Glomerular visceral epithelial cell (primary cell): Measurements from ENCODE around the gene MCOLN1.
A peak's percentile ranks its signal among the peaks of the same experiment; 100 is the strongest.

ENCODE experiments used
- DNase-seq: peaks from one replicate; pipeline ENCODE4 v3.0.0-alpha.2; 2016; ENCODE audit errors: extremely low spot score

Gene MCOLN1

DNA sequence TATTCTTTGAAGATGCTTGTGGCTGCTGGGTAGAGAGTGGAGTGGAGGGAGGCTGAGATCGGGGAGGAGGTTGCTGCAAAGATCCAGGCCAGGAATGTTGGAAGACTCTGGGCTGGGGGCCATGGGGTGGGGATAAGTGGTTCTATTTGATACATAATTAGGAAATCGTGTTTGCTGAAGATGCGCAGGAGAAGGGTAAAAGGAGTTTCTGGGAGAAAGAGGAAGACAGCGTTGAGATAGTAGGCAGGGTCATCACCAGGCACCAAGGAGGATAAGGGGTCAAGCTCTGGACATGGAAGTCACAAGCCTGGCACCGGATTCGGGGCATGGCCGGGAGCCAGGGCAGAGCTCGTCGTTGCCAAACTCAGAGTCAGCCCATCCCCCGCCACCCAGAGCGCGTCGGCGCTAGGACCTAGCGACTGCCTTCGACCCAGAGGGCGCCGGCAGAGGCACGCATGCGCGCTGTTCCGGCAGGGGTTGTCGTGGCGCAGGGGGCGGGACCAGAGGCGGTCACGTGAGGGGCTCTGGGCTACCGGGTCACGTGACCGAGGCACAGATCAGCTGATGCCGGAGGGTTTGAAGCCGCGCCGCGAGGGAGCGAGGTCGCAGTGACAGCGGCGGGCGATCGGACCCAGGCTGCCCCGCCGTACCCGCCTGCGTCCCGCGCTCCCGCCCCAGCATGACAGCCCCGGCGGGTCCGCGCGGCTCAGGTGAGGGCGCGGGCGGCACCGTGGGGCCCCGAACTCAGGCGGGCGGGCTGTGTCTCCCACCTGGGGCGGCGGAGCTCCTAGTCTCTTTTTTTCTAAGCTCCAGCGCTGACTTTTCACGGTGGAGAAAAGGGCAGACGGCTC, at the start of gene MCOLN1:
TSS of gene MCOLN1 (plus strand) at position 553 of the 851 bp plus-strand sequence. CDS start at position 680, 127 bp downstream.
- DNase-seq: peak; percentile 98

DNA sequence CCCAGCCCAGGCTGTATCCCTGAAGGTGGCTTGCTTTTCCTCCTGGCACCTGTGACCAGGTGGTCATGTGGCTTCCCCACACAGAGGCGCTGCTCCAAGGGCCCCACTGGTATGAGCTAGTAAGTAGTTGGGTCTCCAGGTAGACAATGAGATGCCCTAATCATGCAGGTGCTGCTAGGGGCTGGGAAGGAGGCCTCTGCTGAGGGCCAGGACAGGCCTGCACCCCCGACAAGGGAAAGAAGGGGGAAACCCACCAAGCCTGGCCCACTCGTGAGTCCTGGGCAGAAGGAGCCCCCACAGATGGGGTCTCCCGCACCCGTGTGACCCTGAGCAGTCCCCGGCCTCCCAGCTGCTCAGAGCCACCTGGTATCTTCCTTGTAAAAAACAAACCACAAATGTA, 46.8 kb upstream of the MCOLN1 start:
- no peak for DNase-seq

DNA sequence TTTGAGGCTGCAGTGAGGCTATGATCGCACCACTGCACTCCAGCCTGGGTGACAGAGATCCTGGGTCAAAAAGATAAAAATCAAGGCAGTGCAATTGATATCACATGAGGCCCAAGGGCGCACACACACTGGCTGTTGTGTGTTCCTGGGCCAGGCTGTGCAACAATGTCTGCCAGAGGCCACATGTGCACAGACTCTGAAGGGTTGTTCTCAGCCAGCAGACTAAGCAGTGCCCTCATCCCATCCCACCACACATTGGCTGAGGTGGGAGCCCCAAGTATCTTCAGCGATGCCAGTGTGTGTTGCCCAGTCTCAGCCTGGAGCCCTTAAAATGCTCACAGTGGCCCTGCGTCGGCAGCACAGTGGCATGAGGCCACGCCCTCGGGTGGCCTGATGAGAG, 46.2 kb upstream of the MCOLN1 start:
- no peak for DNase-seq

DNA sequence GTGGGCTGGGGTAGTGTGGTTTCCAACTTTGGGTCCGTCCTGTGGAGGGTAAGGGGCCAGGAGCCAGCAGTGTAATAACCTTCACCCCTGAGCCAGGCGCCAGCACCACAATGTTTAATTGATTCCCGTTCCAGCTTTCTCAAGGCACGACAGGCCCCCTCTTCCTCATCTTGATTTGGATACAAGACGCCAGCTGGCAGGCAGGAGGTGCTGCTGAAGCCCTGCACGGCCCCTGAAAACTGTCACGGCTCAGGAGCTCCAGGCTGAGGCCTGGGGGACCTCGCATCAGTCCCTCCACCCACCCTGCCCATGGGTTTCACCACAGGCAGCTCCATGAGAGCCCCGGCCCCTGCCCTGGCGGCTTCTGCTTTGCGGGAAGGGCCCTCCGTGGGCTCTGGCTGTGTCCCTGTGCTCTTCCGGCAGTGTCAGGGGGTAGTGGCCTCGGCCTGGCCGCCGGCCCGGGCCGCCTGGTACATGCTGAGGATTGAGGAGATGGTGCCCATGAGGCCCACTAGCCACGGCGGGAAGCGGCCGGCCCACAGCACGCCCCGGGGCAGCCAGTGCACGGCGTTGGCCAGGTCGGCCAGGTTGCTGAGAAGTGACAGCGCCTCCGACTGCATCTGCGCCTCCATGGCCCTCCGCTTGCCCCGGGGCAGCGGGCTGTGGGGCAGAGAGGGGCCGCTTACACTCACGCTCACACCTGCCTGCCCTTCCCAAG, 45.5 kb upstream of the MCOLN1 start:
- DNase-seq: no peak

DNA sequence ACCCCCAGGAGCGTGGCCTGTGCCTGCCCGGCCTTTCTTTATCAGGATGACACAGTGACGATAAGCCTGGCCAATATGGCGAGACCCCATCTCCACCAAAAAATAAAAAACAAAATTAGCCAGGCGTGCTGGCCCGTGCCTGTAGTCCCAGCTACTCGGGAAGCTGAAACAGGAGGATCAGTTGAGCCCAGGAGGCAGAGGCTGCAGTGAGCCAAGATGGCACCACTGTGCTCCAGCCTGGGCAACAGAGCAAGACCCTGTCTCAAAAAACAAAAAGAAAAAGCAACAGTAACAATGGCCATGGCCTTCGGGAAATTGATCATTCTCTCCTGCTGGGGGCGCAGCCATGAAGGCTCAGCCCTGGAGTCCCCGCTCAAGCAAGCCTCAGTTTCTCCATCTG, 44.7 kb upstream of the MCOLN1 start:
- no peak for DNase-seq

DNA sequence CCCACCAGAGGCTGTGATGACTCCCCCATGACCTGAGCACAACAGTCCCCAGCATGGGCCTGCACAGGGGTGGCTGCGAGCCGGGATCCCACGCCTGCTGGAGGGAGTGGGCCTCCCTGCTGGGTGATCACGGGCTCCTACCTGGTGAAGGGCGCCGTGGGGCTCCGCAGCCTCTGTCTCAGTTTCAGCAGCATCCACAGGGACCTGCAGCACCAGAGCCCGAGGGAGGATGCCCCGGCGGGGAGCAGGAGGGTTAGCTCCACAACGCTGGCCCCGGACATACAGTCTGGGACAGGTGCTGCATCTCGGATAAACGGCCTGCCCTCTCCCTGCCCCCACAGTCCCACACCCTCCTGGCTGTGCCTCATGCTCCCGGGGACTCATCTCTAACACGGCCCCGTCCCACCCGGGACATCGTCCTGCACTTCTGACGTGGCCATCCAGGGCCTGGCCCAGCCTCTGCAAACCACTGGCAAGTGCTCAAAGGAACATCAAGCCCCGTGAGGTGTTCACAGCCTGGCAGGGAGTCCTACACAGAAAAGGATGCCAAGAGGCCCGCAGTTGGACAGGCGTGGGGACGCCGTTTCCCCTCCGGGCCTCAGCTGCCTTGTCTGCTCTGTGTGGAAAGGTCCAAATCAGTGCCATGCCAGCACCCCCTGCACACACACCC, 44.1 kb upstream of the MCOLN1 start:
- DNase-seq: no peak

DNA sequence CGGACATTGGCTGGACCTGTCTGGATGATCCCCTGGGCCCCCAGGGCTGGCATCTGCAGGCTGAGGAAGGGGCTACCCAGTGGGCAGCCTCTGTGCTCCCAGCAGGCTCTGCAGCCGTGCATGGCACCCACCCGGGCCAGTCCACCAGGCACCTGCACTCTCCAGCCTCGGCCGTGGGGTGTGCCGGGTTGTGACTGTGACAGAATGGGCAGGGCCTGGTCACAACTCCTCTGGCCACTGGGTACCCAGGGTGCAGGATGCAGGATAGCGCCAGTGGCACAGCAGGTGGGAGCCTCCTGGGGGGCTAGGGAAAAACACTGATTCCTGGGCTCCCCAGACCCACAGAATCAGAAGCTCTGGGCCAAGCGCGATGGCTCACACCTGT, 43.6 kb upstream of the MCOLN1 start:
- DNase-seq: no peak

DNA sequence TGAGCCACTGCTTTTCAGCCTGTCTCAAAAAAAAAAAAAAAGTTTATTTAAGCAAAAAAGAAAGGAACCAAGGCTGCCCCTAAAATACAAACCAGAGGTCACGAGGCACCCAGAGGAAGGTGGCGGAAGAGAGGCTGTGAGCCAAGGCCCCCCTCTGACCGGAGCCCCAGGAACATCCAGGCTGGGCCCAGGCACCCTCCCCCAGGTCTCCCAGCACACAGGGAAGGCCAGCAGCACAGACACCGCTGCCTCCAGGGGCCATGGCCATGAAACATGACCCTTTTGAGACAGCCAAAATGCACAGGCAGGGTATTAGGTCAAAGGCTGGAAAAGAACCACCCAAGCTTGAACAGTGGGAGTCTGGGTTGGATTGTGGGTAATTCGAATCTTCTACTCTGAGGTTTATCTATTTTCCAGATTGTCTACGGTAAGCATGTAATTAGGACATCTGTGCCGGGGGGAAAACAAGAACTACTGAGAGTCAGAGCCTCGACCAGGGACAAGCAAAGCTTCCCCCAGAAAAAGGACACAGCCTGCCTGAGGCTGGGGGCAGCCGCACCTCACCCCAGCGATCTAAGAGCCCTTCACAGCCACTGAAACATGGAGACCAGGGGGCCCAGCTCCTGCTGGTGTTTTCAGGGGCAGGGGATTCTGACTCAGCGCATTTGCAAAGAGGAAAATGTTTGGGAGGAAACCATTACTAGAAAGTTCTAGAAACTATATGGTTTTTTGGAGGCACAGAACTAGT, 42.0 kb upstream of the MCOLN1 start:
- no peak for DNase-seq

DNA sequence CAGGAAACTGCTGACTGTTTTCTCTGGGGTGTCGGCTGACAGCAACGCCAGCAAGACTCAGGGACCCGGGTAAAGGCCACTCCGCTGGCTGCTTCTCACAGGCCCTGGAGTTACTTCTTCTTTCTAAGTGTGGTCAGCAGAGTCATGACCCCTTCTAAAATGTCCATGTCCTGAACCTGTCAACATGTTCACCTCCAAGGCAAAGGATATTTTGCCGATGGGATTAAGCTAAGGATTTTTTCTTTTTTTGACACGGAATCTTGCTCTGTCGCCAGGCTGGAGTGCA, 41.5 kb upstream of the MCOLN1 start:
- no peak for DNase-seq

DNA sequence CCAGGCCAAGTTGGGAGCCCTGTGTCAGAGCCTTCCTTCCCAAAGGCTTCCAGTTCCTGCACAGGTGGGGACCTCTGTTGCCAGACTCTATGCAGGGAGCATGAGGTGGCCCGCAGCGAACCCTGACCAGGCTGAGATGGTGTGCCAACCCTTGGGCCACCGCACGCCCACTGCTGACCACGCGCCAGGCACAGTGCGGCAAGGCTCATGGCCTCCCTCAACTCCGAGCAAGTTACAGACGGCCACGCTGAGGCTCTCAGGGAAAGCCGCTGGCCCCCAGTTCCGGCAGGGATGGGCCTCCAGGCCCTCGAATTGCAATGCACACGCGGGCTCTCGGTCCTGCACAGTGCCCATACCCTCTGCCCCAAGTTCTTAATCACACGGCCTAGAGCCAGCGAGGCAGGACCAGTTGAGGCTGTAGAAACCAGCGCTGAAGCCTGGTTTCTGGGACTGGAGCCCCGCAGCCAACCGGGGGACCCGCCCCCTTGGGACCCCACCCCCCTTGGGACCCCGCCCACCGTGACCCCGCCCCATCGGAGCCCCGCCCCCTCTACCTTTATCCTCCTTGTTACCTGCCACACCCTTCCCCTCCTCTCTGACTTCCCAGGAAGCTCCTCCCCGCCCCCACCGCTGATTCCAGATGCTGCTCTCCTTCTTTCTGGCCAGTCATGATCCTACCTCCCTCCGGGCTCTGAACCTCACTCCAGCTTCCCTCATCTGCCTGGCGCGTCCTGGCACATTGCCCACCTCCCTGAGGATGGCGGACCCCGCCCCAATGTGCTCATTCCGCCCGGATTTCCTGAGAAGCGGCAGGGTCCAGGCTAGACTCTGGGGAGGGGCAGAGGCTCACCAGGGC, 39.6 kb upstream of the MCOLN1 start:
- no peak for DNase-seq

DNA sequence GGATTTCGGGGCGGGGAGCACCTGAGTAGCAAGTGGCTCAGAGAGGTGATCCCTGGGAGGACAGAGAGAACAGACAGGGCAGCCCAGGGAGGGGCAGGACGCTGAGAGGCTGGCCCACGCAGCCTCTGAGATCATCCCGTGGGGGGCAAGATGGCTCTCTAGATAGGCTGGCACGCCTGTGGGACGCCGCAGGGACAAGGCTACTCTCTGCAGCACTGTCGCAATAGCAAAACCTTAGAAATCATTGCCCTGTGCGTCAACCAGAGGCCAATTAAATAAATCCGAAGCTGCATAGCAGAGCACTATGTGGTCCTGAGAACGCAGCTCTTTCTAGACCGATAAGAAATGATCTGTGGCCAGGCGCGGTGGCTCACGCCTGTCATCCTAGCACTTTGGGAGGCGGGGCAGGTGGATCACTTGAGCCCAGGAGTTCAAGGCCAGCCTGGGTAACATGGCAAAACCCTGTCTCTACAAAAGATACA, 38.7 kb upstream of the MCOLN1 start:
- DNase-seq: no peak

DNA sequence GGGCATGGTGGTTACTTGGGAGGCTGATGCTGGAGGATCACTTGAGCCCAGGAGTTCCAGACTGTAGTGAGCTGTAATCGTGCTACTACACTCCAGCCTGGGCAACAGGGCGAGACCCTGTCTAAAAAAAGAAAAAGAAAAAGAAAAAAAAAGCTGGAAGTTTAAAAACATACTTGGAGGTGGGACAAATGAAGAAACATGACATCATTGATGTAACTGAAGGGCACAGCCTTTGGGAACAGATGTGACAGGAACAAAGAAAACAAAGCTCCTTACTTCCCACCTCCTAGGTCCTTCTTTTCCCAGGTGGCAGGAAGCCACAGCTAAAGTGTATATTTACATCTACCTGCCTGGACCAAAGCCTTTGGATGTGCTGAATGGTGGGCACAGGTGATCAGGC, 35.5 kb upstream of the MCOLN1 start:
- DNase-seq: no peak

DNA sequence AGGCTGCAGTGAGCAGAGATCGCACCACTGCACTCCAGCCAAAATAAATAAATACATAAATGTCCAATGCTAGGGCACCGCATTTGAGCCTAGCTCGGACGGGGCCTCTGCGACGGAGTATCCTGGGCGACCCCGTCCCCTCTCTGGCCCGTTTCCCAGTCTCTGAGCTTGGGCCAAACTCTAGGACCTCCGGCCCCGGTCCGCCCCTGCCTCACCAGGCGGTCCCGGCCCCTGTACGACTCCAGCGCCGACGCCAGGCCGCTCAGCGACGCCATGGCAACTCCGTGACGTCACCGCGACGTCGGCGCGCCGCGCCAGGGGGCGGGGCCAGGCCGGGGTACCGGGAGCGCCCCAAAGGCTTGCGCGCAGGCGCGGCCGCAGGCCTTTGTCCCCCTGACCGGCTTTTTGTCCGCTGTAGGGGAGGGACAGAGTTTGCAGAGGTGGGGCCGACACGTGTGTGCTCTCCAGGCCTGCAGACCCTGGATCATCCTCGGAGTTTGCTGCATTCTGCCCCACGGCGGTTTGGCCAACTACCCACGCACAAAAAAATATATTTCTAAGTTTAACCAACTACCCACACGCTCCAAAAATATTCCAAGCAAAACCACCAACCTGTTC, 33.6 kb upstream of the MCOLN1 start, which contains the start of gene PEX11G:
TSS of gene PEX11G (minus strand) at position 300 of the 618 bp plus-strand sequence. CDS start at position 275, 25 bp downstream.
- DNase-seq: peak; percentile 81

DNA sequence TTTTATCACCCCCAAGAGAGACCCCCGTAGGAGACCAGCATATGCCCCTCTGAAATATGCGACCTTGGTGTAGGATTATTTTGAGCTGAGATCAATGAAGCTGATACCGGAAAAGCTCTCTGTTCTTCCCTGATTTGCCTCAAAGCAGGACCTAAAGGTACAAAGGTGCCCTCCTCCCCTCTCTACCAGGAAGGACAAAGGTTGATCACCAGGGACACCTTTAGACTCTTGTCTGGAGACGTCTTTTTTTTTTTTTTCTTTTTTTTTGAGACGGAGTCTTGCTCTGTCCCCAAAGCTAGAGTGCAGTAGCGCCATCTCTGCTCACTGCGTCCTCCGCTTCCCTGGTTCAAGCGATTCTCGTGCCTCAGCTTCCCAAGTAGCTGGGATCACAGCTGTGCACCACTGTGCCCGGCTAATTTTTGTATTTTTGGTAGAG, 32.8 kb upstream of the MCOLN1 start:
- DNase-seq: no peak

DNA sequence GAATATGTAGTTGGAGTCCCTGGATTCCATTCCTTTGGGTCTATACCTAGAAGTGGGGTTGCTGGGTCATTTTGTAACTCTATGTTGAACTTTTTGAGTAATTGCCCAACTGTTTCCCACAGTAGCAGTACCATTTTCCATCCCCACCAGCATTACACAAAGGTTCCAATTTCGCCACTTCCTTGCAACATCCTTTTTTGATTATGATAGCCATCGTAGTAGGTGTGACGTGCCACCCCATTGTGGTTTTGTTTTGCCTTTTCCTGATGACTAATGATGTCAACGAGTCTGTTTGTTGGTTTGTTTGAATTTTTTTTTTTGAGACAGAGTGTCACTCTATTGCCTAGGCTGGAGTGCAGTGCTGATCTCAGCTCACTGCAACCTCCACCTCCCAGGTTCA, 30.3 kb upstream of the MCOLN1 start:
- DNase-seq: no peak

DNA sequence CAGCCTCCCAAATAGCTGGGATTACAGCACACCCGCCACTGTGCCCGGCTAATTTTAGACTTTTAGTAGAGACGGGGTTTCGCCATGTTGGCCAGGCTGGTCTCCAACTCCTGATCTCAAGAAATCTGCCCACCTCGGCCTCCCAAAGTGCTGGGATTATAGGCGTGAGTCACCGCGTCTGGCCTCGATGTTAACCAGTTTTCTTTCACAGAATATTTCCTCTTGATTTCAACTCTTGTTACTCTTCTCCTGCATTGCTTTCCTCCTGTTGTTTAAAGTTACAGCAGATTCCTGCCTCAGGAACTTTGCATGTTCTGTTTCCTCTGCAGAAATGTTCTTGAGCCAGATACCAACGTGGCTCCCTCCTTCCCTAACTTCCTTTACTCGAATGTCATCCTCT, 29.9 kb upstream of the MCOLN1 start:
- DNase-seq: no peak

DNA sequence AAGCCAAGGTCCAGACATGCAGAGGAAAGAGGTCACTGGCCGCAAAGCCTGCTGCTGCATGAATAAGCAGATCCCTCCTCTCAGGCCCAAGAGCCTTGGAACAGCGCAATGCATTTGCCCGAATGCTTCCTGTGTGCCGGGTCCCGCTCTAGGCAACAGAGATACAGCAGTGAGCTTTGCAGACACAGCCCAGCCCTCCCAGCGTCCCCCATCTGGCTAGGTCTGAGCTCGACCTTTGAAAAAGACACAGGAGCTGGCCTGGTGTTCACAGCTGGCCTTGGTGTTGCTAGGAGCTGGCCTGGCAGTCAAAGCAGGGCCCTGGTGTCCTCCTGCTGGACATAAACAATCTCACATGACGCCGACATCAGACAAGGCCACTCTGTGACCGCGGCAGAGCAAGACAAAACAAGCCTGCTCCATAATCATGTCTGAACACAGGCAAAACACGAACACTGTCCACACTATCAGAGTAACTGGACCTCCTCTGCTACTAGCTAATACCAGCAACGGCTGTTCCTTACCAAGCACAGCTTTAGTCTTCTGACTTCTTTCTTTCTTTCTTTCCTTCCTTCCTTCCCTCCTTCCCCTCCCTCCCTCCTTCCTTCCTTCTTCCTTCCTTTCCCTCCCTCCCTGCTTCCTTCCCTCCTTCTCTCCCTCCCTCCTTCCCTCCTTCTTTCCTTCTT, 27.9 kb upstream of the MCOLN1 start:
- peak; percentile 15 for DNase-seq

DNA sequence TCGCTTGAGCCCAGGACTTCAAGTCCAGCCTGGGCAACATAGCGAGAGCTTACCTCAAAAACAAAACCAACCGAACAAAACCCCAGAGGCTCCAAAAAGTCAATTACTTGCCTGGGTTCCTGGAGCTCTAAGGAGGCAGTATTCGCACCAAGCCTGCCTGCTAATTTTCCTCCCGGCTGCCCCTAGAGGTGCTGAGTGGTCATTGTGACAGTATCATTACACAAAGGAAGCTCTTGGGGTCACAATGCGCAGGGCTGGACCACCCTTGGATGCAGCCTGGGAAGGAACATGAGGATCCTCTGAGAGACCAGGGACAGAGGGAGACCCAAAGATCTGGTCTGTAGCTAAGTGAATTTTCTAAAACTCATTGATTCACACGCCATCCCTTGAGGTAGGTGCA, 25.1 kb upstream of the MCOLN1 start:
- DNase-seq: peak; percentile 15

DNA sequence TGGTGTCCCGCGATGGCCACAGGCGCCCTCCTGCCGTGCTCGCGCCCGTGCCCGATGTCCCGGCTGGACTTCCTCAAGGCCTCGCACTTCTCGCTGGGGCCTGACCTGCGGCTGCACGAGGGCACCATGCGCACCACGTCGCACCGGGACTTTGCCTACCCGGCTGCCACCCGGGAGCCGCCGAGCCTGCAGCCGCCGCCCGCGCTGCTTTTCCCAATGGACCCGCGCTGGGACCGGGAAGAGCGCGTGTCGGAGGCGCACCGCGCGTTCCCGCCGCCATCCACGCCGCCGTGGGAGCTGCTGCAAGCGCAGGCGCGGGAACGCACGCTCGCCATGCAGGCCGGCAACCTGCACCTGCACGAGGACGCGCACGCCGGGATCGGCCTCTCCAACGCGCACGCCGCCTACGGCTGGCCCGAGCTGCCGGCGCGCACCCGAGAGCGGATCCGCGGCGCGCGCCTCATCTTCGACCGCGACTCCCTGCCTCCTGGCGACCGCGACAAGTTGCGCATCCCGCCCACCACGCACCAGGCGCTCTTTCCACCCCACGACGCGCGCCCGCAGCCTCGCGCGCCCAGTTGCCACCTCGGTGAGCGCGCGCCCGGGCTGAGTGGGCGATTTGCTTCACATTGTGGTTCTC, 21.5 kb upstream of the MCOLN1 start:
- DNase-seq: peak; percentile 40
